ENCODE data around the gene GRIK4. TPM values are rescaled to one million over a fixed set of nuclear protein-coding genes. Genes with fewer than 3 reads are reported as not detected.
"Not testable (repeated sequence)": the region's sequence is repeated elsewhere in the genome, so short reads cannot be mapped to it uniquely, and the experiment has no call there.

The GRIK4 gene
- polyA plus RNA-seq, 1 donor, result 0.94 TPM

DNA sequence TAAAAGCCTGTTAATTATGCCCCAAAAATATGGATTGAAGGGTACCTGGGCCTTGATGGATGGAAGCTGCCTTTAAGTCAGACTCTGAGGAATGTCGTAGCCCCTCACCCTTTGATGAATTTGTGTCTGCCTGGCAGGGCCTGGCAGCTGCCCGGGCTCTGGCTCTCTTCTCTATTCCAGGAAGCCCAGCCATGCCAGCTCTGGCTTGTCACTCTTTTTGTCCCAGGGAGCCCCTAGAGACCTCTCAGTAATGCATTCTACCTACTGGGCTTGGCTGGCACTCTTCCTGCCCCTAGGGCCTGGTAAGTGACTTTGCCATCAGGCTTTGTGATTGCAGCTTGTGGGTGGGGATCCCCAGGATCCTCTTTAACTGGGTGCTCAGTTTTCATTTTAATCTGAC, 103.8 kb downstream of the GRIK4 start:
- H3K4me1 ChIP-seq (ENCODE audit: control insufficient read depth, insufficient read depth, low read length), result peaks cover 32% of the 10 kb centered on the region
- DNase-seq, result no peak
- H3K36me3 ChIP-seq (ENCODE audit: control insufficient read depth, insufficient read depth, low read length), result no peaks in the 10 kb centered on the region
- no CpG with 5 or more reads among the region's 2 CpGs for WGBS (ENCODE audit: insufficient coverage, low lambda C conversion rate)
- no peaks in the 10 kb centered on the region for H3K27me3 ChIP-seq (ENCODE audit: control insufficient read depth, insufficient read depth, low read length)
- no peak overlapping the region for H3K27ac ChIP-seq (ENCODE audit: low read length)
- H3K9me3 ChIP-seq (ENCODE audit: control insufficient read depth, low read depth, low read length), result peaks cover 7% of the 10 kb centered on the region
- no peak overlapping the region for H3K4me3 ChIP-seq (ENCODE audit: low read length)

DNA sequence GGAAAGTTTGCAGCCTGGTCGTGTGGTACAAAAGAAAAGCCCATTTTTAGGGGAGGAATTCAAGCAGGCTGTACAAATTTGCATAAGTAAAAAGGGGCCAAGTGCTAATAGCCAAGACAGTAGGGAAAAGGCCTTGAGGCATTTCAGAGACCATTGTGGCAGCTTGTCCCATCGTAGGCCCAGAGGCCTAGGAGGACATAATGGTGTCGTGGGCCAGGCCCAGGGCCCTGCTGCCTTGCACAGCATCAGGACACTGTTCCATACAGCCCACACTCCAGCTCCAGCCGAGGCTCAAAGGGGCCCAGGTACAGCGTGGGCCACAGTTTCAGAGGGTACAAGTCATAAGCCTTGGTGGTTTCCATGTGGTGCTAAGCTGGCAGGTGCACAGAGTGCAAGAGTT, 106.9 kb downstream of the GRIK4 start:
- Histone ChIP-seq H3K27me3 (ENCODE audit: control insufficient read depth, insufficient read depth, low read length) (no peaks in the 10 kb centered on the region), H3K4me3 (ENCODE audit: low read length) (no peak overlapping the region), H3K9me3 (ENCODE audit: control insufficient read depth, low read depth, low read length) (peaks cover 7% of the 10 kb centered on the region), H3K36me3 (ENCODE audit: control insufficient read depth, insufficient read depth, low read length) (no peaks in the 10 kb centered on the region), H3K27ac (ENCODE audit: low read length) (no peak overlapping the region), H3K4me1 (ENCODE audit: control insufficient read depth, insufficient read depth, low read length) (peaks cover 25% of the 10 kb centered on the region)
- no CpG with 5 or more reads among the region's 5 CpGs for WGBS (ENCODE audit: insufficient coverage, low lambda C conversion rate)
- no peak for DNase-seq

DNA sequence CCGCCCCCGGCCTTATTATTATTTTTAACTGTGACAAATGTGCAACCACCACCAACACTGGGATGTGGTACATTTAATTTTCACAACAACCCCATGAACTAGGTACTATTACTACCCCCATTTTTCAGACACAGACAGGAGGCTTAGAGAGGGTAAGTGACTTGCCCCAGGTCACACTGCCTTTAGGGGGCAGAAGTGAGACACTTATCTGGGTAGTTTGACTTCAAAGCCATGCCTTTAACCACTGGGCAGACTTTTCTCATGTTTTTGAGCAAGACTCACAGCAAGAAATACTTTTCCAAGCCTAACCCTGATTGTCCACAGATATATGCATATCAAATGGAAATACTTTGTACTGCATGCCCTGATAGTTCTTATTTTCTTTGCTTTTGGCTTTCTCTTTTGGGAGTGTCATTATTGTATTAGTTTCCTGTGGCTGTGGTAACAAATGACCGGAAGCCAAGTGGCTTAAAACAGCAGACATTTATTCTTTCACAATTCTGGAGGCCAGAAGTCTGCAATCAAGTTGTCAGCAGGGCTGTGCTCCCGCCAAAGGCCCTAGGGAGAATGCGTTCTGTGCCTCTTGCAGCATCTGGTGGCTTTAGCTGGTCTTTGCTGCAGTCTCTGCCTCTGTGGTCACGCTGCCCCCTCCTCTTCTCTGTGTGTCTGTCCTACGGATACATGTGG, 110.8 kb downstream of the GRIK4 start:
- Histone ChIP-seq H3K4me3 (ENCODE audit: low read length) (no peak overlapping the region), H3K27me3 (ENCODE audit: control insufficient read depth, insufficient read depth, low read length) (no peaks in the 10 kb centered on the region), H3K27ac (ENCODE audit: low read length) (no peak overlapping the region), H3K9me3 (ENCODE audit: control insufficient read depth, low read depth, low read length) (peaks cover 7% of the 10 kb centered on the region), H3K4me1 (ENCODE audit: control insufficient read depth, insufficient read depth, low read length) (peaks cover 22% of the 10 kb centered on the region), H3K36me3 (ENCODE audit: control insufficient read depth, insufficient read depth, low read length) (no peaks in the 10 kb centered on the region)
- WGBS (ENCODE audit: insufficient coverage, low lambda C conversion rate), result no CpG with 5 or more reads among the region's 7 CpGs
- DNase-seq, result peak in 1 of 2 donors; percentile 32

DNA sequence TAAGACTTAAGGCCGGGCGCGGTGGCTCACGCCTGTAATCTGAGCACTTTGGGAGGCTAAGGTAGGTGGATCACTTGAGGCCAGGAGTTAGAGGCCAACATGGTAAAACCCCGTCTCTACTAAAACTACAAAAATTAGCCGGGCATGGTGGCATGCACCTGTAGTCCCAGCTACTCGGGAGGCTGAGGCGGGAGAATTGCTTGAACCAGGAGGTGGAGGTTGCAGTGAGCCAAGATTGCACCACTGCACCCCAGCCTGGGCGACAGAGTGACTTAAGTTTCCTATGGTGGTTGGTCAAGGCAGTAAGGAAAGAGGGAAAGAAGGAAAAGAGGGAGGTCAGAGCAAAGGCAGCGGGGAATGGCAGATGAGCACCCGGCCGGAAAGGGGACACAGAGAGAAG, 113.4 kb downstream of the GRIK4 start:
- not testable (repeated sequence) for H3K9me3 ChIP-seq (ENCODE audit: control insufficient read depth, low read depth, low read length); H3K27me3 ChIP-seq (ENCODE audit: control insufficient read depth, insufficient read depth, low read length); H3K36me3 ChIP-seq (ENCODE audit: control insufficient read depth, insufficient read depth, low read length); H3K27ac ChIP-seq (ENCODE audit: low read length); H3K4me3 ChIP-seq (ENCODE audit: low read length); DNase-seq
- peaks cover 15% of the 10 kb centered on the region for H3K4me1 ChIP-seq (ENCODE audit: control insufficient read depth, insufficient read depth, low read length)
- no CpG with 5 or more reads among the region's 12 CpGs for WGBS (ENCODE audit: insufficient coverage, low lambda C conversion rate)

DNA sequence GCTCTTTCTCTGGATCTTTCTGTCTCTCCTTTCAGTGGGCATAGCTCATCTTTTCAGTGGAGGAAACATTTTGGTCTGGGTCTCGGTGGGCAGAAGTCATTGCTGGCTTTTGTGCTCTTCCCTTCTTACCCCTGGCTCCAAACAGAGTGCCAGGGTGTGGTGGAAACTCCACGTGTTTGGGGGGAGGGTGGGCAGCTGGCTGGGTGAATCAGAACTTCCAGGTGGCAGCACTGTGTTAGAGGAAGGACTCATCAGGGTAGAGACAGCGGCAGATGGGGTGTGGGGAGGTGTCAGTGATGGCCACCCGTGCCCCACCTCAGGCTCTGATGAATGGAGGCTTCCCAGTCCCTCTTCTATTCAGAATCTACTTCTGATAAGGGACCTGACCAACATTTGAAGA, 114.0 kb downstream of the GRIK4 start:
- Histone ChIP-seq H3K27me3 (ENCODE audit: control insufficient read depth, insufficient read depth, low read length) (no peaks in the 10 kb centered on the region), H3K4me1 (ENCODE audit: control insufficient read depth, insufficient read depth, low read length) (peaks cover 14% of the 10 kb centered on the region), H3K4me3 (ENCODE audit: low read length) (no peak overlapping the region), H3K27ac (ENCODE audit: low read length) (no peak overlapping the region), H3K36me3 (ENCODE audit: control insufficient read depth, insufficient read depth, low read length) (no peaks in the 10 kb centered on the region), H3K9me3 (ENCODE audit: control insufficient read depth, low read depth, low read length) (no peaks in the 10 kb centered on the region)
- no peak for DNase-seq
- WGBS (ENCODE audit: insufficient coverage, low lambda C conversion rate), result no CpG with 5 or more reads among the region's 4 CpGs

DNA sequence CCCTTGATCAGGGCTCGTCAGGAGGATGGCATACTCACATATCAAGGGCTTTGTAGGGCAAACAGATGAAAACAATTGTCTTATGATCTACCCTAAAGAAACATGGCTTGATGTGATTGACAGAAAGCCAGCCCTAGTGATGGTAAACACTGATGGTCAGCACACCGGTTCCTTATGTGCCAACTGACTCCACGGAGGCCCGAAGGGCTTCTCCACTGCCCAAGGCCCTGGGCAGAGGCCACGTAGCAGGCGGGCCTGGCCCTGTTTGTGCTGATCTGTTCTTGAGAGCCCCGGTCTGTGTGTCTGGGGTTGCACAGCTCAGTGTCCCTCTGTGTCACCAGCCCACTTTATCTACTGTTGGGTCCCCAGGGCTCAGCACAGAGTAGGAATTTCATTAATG, 115.2 kb downstream of the GRIK4 start:
- H3K36me3 ChIP-seq (ENCODE audit: control insufficient read depth, insufficient read depth, low read length), result no peaks in the 10 kb centered on the region
- DNase-seq, result no peak
- WGBS (ENCODE audit: insufficient coverage, low lambda C conversion rate), result no CpG with 5 or more reads among the region's 7 CpGs
- H3K4me3 ChIP-seq (ENCODE audit: low read length), result no peak overlapping the region
- peaks cover 14% of the 10 kb centered on the region for H3K4me1 ChIP-seq (ENCODE audit: control insufficient read depth, insufficient read depth, low read length)
- no peaks in the 10 kb centered on the region for H3K9me3 ChIP-seq (ENCODE audit: control insufficient read depth, low read depth, low read length)
- no peak overlapping the region for H3K27ac ChIP-seq (ENCODE audit: low read length)
- no peaks in the 10 kb centered on the region for H3K27me3 ChIP-seq (ENCODE audit: control insufficient read depth, insufficient read depth, low read length)

DNA sequence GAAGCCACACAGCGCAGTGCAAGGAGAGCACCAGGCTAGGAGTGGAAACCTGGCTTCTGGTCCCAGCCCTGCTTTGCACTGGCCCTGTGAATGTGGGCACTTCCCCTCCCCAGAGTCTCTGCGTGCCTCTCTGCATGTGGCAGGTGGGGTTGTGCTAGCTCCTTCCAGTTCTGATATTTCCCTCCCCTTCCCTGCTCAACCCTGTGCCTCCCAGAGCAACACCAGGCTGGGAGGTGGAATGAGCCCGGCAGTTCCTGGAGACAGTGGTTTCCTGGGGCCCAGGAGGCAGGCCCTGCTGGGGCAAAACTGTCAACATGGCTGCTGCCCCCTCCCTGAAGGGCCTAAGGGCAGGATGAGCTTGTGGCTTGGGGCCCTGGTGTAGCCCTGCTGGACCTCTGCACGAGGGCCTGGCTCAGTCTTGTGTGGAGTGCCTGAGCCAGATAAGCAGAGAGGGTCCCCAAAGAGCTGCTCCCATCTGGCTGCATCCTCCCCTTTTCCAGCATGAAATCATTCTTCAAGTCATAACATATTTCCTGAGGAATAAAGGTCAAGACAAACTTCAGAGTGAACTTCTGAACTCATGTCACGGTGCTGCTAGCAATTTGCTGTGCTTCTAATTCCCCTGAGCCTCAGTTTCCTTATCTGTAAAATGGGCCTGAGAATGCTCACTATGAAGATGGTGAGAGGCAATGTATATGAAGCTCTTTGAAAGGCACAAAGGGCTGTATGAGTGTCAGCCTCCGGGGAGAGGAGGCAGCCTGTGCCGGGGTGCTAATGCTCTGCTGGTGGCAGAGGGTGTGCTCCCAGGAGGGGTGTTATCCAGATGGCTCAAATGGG, 116.0 kb downstream of the GRIK4 start:
- no peaks in the 10 kb centered on the region for H3K27me3 ChIP-seq (ENCODE audit: control insufficient read depth, insufficient read depth, low read length)
- peak in 1 of 2 donors; percentile 41 for DNase-seq
- H3K27ac ChIP-seq (ENCODE audit: low read length), result peak overlapping the region; percentile 31
- no peaks in the 10 kb centered on the region for H3K9me3 ChIP-seq (ENCODE audit: control insufficient read depth, low read depth, low read length)
- no peaks in the 10 kb centered on the region for H3K36me3 ChIP-seq (ENCODE audit: control insufficient read depth, insufficient read depth, low read length)
- peaks cover 14% of the 10 kb centered on the region for H3K4me1 ChIP-seq (ENCODE audit: control insufficient read depth, insufficient read depth, low read length)
- WGBS (ENCODE audit: insufficient coverage, low lambda C conversion rate), result no CpG with 5 or more reads among the region's 7 CpGs
- H3K4me3 ChIP-seq (ENCODE audit: low read length), result no peak overlapping the region

DNA sequence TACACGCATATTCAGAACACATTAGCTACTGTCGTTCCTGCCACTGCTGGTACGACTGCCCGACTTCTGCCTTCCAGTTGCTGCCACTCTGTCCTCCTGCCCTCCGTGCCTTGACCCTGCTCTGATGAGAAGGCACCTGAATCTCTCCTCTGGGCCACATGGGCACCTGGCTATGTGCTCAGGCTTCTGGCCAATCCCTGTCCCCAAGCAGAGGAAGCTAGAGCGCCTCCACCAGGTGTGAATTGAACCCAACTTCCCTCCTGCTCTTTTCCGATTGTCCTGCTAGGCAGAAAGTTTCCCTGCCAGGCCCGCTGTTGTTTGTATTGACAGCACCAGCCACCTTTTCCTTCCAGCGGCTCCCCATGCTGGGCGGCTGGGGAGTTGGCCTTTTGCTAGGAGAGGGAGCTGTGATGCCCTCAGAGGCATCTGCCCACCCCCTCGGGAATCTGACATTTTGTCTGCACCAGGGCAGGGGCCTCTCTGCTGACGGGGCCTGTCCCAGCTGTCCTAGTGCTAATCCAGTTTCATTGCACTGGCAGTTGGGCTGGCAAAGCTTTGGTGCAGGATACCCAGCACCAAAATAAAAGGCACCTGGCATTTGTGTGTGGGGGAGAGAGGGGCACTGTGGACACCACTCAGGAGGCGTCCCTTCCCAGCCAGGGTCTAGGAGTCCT, 118.0 kb downstream of the GRIK4 start:
- Histone ChIP-seq H3K9me3 (ENCODE audit: control insufficient read depth, low read depth, low read length) (no peaks in the 10 kb centered on the region), H3K27me3 (ENCODE audit: control insufficient read depth, insufficient read depth, low read length) (no peaks in the 10 kb centered on the region), H3K27ac (ENCODE audit: low read length) (no peak overlapping the region), H3K4me3 (ENCODE audit: low read length) (no peak overlapping the region), H3K36me3 (ENCODE audit: control insufficient read depth, insufficient read depth, low read length) (no peaks in the 10 kb centered on the region), H3K4me1 (ENCODE audit: control insufficient read depth, insufficient read depth, low read length) (peaks cover 11% of the 10 kb centered on the region)
- DNase-seq, result no peak
- WGBS (ENCODE audit: insufficient coverage, low lambda C conversion rate), result 71% methylated on average over 3 of the region's 13 CpGs

DNA sequence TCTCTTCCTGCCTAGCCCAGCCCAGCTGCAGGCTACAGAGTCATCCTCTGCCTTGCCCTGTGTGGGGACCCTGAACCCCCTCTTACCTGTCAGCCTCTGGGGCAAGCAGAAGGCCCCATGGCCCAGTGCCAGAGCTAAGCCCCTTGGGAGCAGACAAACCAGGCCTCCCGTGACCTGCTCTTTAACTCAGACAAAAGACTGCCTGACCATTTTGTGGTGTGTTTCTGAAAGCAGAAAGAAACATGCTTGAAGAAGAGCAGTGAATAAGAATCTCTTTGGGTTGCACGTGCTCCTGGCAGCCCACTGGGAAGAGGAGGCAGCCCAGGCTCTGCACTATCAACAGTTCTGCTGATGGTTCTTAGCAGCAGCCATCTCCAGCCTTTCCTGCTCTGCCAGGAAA, 118.6 kb downstream of the GRIK4 start:
- Histone ChIP-seq H3K36me3 (ENCODE audit: control insufficient read depth, insufficient read depth, low read length) (no peaks in the 10 kb centered on the region), H3K27ac (ENCODE audit: low read length) (no peak overlapping the region), H3K9me3 (ENCODE audit: control insufficient read depth, low read depth, low read length) (no peaks in the 10 kb centered on the region), H3K4me1 (ENCODE audit: control insufficient read depth, insufficient read depth, low read length) (peaks cover 11% of the 10 kb centered on the region), H3K4me3 (ENCODE audit: low read length) (no peak overlapping the region), H3K27me3 (ENCODE audit: control insufficient read depth, insufficient read depth, low read length) (no peaks in the 10 kb centered on the region)
- no peak for DNase-seq
- no CpG with 5 or more reads among the region's 2 CpGs for WGBS (ENCODE audit: insufficient coverage, low lambda C conversion rate)

DNA sequence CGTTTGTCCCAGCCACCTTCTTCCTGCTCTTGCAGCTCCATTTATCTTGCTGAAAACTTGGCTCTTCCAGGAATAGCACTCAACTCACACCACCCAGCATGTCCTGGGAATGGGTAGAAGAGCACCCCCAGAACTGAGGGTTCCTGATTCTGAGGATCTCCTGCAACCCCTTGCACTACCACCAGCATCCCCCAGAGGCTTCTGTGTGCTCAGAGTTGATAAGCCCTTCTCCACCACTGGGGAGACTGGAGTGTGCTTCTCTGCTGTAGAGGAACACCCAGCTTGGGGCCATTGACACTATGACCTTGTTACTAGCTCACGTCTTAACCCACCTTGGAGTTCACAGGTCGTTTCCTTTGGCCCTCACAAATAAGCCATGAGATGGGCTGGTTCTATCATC, 121.0 kb downstream of the GRIK4 start:
- Histone ChIP-seq H3K4me3 (ENCODE audit: low read length) (no peak overlapping the region), H3K9me3 (ENCODE audit: control insufficient read depth, low read depth, low read length) (no peaks in the 10 kb centered on the region), H3K36me3 (ENCODE audit: control insufficient read depth, insufficient read depth, low read length) (no peaks in the 10 kb centered on the region), H3K4me1 (ENCODE audit: control insufficient read depth, insufficient read depth, low read length) (peaks cover 4% of the 10 kb centered on the region), H3K27me3 (ENCODE audit: control insufficient read depth, insufficient read depth, low read length) (no peaks in the 10 kb centered on the region), H3K27ac (ENCODE audit: low read length) (no peak overlapping the region)
- DNase-seq, result no peak
- no CpG with 5 or more reads among the region's 3 CpGs for WGBS (ENCODE audit: insufficient coverage, low lambda C conversion rate)
